Heart left ventricle (tissue), 13 donors: ENCODE measurements around the gene ITLN1.

Experiments
- POLR2A ChIP-seq, 2 donors: fragments of 450-650 bp; IDR thresholded peaks; one replicate each; pipeline ENCODE4 v1.6.1; 2017; ENCODE audit warnings: antibody characterized with exemption in 2 of 2, mild to moderate bottlenecking in 2 of 2, moderate library complexity in 2 of 2
- TF ChIP-seq, protein P1 (sequence below), 12 donors: fragments of 200-600 bp; sonication (generic) in 4 of 12; IDR thresholded peaks; one replicate each; pipeline versions ENCODE4 v1.5.0 to v1.8.0; 2018 to 2022; ENCODE audit warnings: antibody characterized with exemption in 12 of 12, mild to moderate bottlenecking in 5 of 12
- donor health status: ischemic (EF 13 %, LVEDD 7.1; RV severe dilation, severe dysfunction).
- donor health status: DM: no; HTN: yes; CAD: no.
- donor health status: DM: no; HTN: no; CAD: no.
- donor health status: ischemic (EF 25% LVEDD 6.9; RV normal size, moderate dysfunction).
- donor health status: ischemic (EF 25% LVEDD 5.7; RV mildly dilated, moderate dysfunction).
- donor health status: ischemic (EF 35%, LVEDD 5.7; RV mildly dilated, moderate dysfunction).
- donor health status: nonischemic (EF 11% LVEDD 7.7; RV severe dilation, severe dysfunction).
- donor health status: DM: yes; HTN: yes; CAD: no.
- donor health status: PGD.
- donor health status: ischemic (EF 29% LVEDD 5.4; RV normal size, mild dysfunction).
- donor health status: nonischemic (EF 23%, LVEDD 6.1; RV moderate dilation, normal function).

DNA sequence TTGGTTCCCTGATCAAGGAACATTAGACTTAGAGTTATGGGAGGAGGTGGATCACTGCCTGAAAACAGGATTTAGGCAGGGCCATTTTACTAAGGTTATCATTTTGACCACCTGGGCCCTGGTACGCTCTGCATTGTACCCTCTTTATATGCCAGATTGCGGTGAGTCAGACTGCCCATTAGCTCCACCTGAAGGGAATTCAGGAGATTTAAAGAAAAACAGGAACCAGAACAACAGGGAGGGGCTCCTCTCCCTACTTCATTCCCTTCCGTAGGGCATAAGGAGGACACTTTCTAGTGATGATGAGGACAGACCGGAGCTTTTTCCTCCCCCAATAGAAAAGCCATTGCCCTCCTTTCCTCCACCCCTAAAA, 20.6 kb upstream of the ITLN1 start:
- TF ChIP-seq, protein P1, sequence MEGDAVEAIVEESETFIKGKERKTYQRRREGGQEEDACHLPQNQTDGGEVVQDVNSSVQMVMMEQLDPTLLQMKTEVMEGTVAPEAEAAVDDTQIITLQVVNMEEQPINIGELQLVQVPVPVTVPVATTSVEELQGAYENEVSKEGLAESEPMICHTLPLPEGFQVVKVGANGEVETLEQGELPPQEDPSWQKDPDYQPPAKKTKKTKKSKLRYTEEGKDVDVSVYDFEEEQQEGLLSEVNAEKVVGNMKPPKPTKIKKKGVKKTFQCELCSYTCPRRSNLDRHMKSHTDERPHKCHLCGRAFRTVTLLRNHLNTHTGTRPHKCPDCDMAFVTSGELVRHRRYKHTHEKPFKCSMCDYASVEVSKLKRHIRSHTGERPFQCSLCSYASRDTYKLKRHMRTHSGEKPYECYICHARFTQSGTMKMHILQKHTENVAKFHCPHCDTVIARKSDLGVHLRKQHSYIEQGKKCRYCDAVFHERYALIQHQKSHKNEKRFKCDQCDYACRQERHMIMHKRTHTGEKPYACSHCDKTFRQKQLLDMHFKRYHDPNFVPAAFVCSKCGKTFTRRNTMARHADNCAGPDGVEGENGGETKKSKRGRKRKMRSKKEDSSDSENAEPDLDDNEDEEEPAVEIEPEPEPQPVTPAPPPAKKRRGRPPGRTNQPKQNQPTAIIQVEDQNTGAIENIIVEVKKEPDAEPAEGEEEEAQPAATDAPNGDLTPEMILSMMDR (IDR thresholded peaks at IDR 0.05): no peak
- no peak for TF ChIP-seq POLR2A (IDR thresholded peaks at IDR 0.05)
